Body of pancreas (tissue), 4 donors: ENCODE data around the gene TMEM59.

Source experiments
- POLR2A ChIP-seq, 3 donors: fragments of 450-650 bp; IDR thresholded peaks; one replicate each; pipeline ENCODE4 v1.6.1; 2016; ENCODE audit warnings: antibody characterized with exemption in 3 of 3, mild to moderate bottlenecking in 2 of 3
- TF ChIP-seq, protein P1 (sequence below), 7 experiments: fragments of 450-650 bp in 4 of 7; fragments of 200-600 bp in 3 of 7; sonication (generic) in 3 of 7; IDR thresholded peaks; one replicate each; pipeline ENCODE4 v1.5.1; 2016 to 2019; ENCODE audit warnings: antibody characterized with exemption in 7 of 7

DNA sequence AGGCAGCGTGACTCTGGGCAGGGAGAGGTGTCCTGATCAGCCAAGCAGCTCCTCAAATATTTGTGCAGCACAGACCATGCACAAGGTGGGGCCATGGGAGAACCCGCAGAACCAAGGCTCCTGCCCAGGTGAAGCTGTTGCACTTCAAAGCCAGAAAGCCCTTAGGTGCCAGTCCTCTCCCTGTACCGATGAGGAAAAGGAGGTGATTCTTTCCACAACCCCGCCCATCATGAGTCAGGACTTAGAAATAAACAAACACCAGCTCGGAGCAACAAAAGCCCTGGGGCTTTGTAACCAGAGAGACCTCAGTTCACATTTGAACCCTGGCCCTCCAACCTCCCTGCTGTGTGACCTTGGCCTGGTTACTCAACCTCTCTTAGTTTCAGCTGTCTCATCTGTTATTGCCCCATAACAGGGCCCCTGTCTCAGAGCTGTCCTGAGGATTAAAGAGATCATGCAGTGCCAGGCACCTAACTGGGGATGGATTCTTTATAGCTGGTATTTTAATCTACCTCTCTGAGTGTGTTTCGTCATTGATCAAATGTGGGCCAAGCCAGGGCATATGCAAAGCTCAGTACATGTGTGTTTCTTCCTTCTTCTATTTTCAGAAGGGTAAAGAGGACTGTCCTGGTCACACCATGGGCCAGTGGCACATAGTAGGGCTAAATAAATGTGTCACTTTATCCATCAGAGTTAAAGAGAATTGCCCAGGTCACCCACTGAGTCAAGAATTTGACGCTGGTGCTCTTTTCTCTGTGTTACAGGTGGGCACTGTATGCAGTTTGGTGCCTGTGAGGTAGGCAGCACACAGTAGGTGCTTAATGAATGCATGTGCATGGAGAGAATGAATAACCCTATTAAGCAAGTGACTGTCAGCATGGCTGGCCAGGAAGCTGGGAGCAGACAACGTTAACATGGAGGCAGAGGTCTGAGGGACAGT is 36.4 kb downstream of the TMEM59 start:
- TF ChIP-seq, protein P1, sequence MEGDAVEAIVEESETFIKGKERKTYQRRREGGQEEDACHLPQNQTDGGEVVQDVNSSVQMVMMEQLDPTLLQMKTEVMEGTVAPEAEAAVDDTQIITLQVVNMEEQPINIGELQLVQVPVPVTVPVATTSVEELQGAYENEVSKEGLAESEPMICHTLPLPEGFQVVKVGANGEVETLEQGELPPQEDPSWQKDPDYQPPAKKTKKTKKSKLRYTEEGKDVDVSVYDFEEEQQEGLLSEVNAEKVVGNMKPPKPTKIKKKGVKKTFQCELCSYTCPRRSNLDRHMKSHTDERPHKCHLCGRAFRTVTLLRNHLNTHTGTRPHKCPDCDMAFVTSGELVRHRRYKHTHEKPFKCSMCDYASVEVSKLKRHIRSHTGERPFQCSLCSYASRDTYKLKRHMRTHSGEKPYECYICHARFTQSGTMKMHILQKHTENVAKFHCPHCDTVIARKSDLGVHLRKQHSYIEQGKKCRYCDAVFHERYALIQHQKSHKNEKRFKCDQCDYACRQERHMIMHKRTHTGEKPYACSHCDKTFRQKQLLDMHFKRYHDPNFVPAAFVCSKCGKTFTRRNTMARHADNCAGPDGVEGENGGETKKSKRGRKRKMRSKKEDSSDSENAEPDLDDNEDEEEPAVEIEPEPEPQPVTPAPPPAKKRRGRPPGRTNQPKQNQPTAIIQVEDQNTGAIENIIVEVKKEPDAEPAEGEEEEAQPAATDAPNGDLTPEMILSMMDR (IDR thresholded peaks at IDR 0.05): no peak
- no peak for TF ChIP-seq POLR2A (IDR thresholded peaks at IDR 0.05)
